Tibial nerve (tissue), 4 donors: ENCODE data around the gene NT5C2. TPM values are rescaled to one million over a fixed set of nuclear protein-coding genes. Genes with fewer than 3 reads are reported as not detected.
"Not testable (repeated sequence)": the region's sequence is repeated elsewhere in the genome, so short reads cannot be mapped to it uniquely, and the experiment has no call there.

Experiments used
- DNase-seq, 2 donors: peaks; one replicate each; pipeline ENCODE4 v3.0.0-alpha.2; 2019; ENCODE audit warnings: low spot score in 2 of 2
- H3K27ac ChIP-seq, 4 donors: fragments of 200-600 bp; sonication (generic) in 3 of 4; one replicate each; pipeline ENCODE4 v1.5.1; 2017 to 2019; ENCODE audit warnings: mild to moderate bottlenecking in 1 of 4
- H3K27me3 ChIP-seq, 2 donors: fragments of 200-600 bp; sonication (generic) in 1 of 2; one replicate each; pipeline versions ENCODE4 v1.5.1 to v1.6.0; 2017 to 2019
- H3K36me3 ChIP-seq, 3 donors: fragments of 200-600 bp; sonication (generic); one replicate each; pipeline ENCODE4 v1.5.1; 2018 to 2019
- H3K4me1 ChIP-seq, 4 donors: fragments of 200-600 bp; sonication (generic) in 3 of 4; one replicate each; pipeline ENCODE4 v1.5.1; 2017 to 2019
- H3K4me3 ChIP-seq, 4 donors: fragments of 200-600 bp; sonication (generic) in 3 of 4; one replicate each; pipeline ENCODE4 v1.5.1; 2017 to 2019; ENCODE audit warnings: mild to moderate bottlenecking in 1 of 4, moderate library complexity in 1 of 4
- H3K9me3 ChIP-seq, 4 donors: fragments of 200-600 bp; sonication (generic) in 3 of 4; one replicate each; pipeline ENCODE4 v1.5.1; 2017 to 2019
- CTCF ChIP-seq, 5 experiments: fragments of 200-600 bp in 3 of 5; fragments of 450-650 bp in 2 of 5; sonication (generic) in 3 of 5; IDR thresholded peaks; one replicate each; pipeline ENCODE4 v1.5.1; 2016 to 2019; ENCODE audit warnings: antibody characterized with exemption in 5 of 5, mild to moderate bottlenecking in 3 of 5, moderate library complexity in 2 of 5
- EP300 ChIP-seq, 2 donors: sonication (generic); formaldehyde crosslinking; IDR thresholded peaks; one replicate each; pipeline ENCODE4 v1.6.1; 2017; ENCODE audit warnings: antibody characterized with exemption in 2 of 2, mild to moderate bottlenecking in 1 of 2
- POLR2A ChIP-seq, 2 donors: fragments of 450-650 bp; IDR thresholded peaks; one replicate each; pipeline ENCODE4 v1.6.1; 2017; ENCODE audit warnings: antibody characterized with exemption in 2 of 2, mild to moderate bottlenecking in 2 of 2, moderate library complexity in 2 of 2
- WGBS, 2 donors: methylation state at CpG; one replicate each; pipeline ENCODE4 v1.1.5; 2018; 5-methylcytosine and 5-hydroxymethylcytosine counted together
- total RNA-seq, 4 donors: library from RNA; depleted of rRNA; stranded (reverse); fragments of >200 nt; gene quantifications; one replicate each; pipeline ENCODE4 v1.1.0, GENCODE V29; 2016

Gene NT5C2
- total RNA-seq, 4 donors from 2014 or later, result 52.2 to 82.8 (median 72.4) TPM

- H3K36me3 ChIP-seq, result peaks cover 0 to 27% (median 0%) of the 10 kb centered on the region in 3 donors
- DNase-seq, result no peak
- peaks cover 0 to 4% (median 0%) of the 10 kb centered on the region in 4 donors for H3K4me1 ChIP-seq
- H3K27ac ChIP-seq, result no peak overlapping the region
- H3K4me3 ChIP-seq, result no peak overlapping the region
- 82% methylated on average over 6 of the region's 6 CpGs for WGBS, 2 donors
- no peaks in the 10 kb centered on the region for H3K9me3 ChIP-seq
- H3K27me3 ChIP-seq, result no peaks in the 10 kb centered on the region
- no peak for TF ChIP-seq CTCF (IDR thresholded peaks at IDR 0.05)
- no peak for TF ChIP-seq EP300 (IDR thresholded peaks at IDR 0.05)
- no peak for TF ChIP-seq POLR2A (IDR thresholded peaks at IDR 0.05)
These were observed 125.1 kb downstream of the NT5C2 start for GRCh38 chr10:103067956-103068355.

GRCh38 chr10:103067484-103067883 lies 125.6 kb downstream of the NT5C2 start:
- Histone ChIP-seq H3K9me3 (no peaks in the 10 kb centered on the region), H3K27ac (no peak overlapping the region), H3K27me3 (no peaks in the 10 kb centered on the region), H3K36me3 (peaks cover 0 to 25% (median 0%) of the 10 kb centered on the region in 3 donors), H3K4me1 (peaks cover 0 to 4% (median 0%) of the 10 kb centered on the region in 4 donors), H3K4me3 (no peak overlapping the region)
- no peak for TF ChIP-seq POLR2A (IDR thresholded peaks at IDR 0.05)
- TF ChIP-seq CTCF (IDR thresholded peaks at IDR 0.05), result no peak
- TF ChIP-seq EP300 (IDR thresholded peaks at IDR 0.05), result no peak
- no peak for DNase-seq
- 87 to 89% methylated on average over 2 of the region's 2 CpGs for WGBS, 2 donors

GRCh38 chr10:103067099-103067477 lies 126.0 kb downstream of the NT5C2 start:
- 91 to 92% methylated on average over 4 of the region's 4 CpGs for WGBS, 2 donors
- DNase-seq, H3K9me3 ChIP-seq, H3K4me3 ChIP-seq, H3K27me3 ChIP-seq, H3K4me1 ChIP-seq, H3K27ac ChIP-seq: not testable (repeated sequence)
- peaks cover 0 to 21% (median 0%) of the 10 kb centered on the region in 3 donors for H3K36me3 ChIP-seq

- H3K27me3 ChIP-seq, result no peaks in the 10 kb centered on the region
- no peak overlapping the region for H3K4me3 ChIP-seq
- TF ChIP-seq EP300 (IDR thresholded peaks at IDR 0.05), result no peak
- no peak for TF ChIP-seq POLR2A (IDR thresholded peaks at IDR 0.05)
- no peak for TF ChIP-seq CTCF (IDR thresholded peaks at IDR 0.05)
- H3K4me1 ChIP-seq, result peaks cover 0 to 4% (median 0%) of the 10 kb centered on the region in 4 donors
- DNase-seq, result no peak
- H3K27ac ChIP-seq, result no peak overlapping the region
- H3K9me3 ChIP-seq, result no peaks in the 10 kb centered on the region
- H3K36me3 ChIP-seq, result peaks cover 0 to 15% (median 0%) of the 10 kb centered on the region in 3 donors
- 87 to 89% methylated on average over 16 of the region's 16 CpGs for WGBS, 2 donors
These were observed 126.7 kb downstream of the NT5C2 start for GRCh38 chr10:103066141-103067098.

GRCh38 chr10:103064956-103065355 lies 128.1 kb downstream of the NT5C2 start:
- TF ChIP-seq EP300 (IDR thresholded peaks at IDR 0.05) (no peak), CTCF (IDR thresholded peaks at IDR 0.05) (no peak), POLR2A (IDR thresholded peaks at IDR 0.05) (no peak)
- H3K4me3 ChIP-seq, result no peak overlapping the region
- 83 to 88% methylated on average over 4 of the region's 4 CpGs for WGBS, 2 donors
- no peaks in the 10 kb centered on the region for H3K9me3 ChIP-seq
- H3K4me1 ChIP-seq, result peaks cover 0 to 4% (median 0%) of the 10 kb centered on the region in 4 donors
- no peak overlapping the region for H3K27ac ChIP-seq
- peaks cover 0 to 15% (median 0%) of the 10 kb centered on the region in 3 donors for H3K36me3 ChIP-seq
- no peak for DNase-seq
- H3K27me3 ChIP-seq, result no peaks in the 10 kb centered on the region
